OCI-LY7 (cell line): ENCODE data around the gene DIAPH1. TPM values are rescaled to one million over a fixed set of nuclear protein-coding genes. Genes with fewer than 3 reads are reported as not detected.
A peak's percentile ranks its signal among the peaks of the same experiment; 100 is the strongest.

Experiments
- BruUV-seq: library from RNA; stranded (reverse); fragments of 400-500 nt; replicated peaks from 2 replicates; lab custom pipeline; 2021; lab: Mats Ljungman, UMichigan
- CTCF ChIA-PET: fragments of 300-600 bp; sonication (Branson Sonifier 250); formaldehyde crosslinking; loops from one replicate; lab custom pipeline; 2022; ENCODE audit warnings: antibody characterized with exemption; ENCODE audit not compliant: unreplicated experiment; lab: Charles Lee
- POLR2A ChIA-PET: fragments of 300-600 bp; sonication (Branson Sonifier 250); formaldehyde crosslinking; loops from one replicate; lab custom pipeline; 2022; ENCODE audit warnings: antibody characterized with exemption; lab: Charles Lee
- DNase-seq: peaks from one replicate; pipeline ENCODE4 v3.0.0-alpha.2; 2015; ENCODE audit warnings: low spot score
- H2AFZ ChIP-seq: fragments of 200-600 bp; sonication (generic), shearing (Covaris generic); 2 replicates; pipeline ENCODE4 v1.6.1; 2014; ENCODE audit warnings: mild to moderate bottlenecking, antibody characterized with exemption, low read length, moderate library complexity
- H3K27ac ChIP-seq: fragments of 200-600 bp; sonication (generic); 2 replicates; pipeline ENCODE4 v1.5.1; 2014; ENCODE audit warnings: mixed run types, low read depth, mild to moderate bottlenecking, moderate library complexity, low read length, inconsistent platforms; ENCODE audit not compliant: poor library complexity, severe bottlenecking
- H3K36me3 ChIP-seq: fragments of 200-600 bp; sonication (generic); 2 replicates; pipeline ENCODE4 v1.6.1; 2014; ENCODE audit warnings: mild to moderate bottlenecking, antibody characterized with exemption, low read length, moderate library complexity, mixed read lengths; ENCODE audit not compliant: insufficient read depth
- H3K4me1 ChIP-seq: fragments of 200-600 bp; sonication (generic); 2 replicates; pipeline ENCODE4 v1.5.1; 2014; ENCODE audit warnings: mild to moderate bottlenecking, low read length; ENCODE audit not compliant: insufficient read depth, poor library complexity, severe bottlenecking
- H3K4me2 ChIP-seq: fragments of 200-600 bp; sonication (generic); 2 replicates; pipeline ENCODE4 v1.6.1; 2014; ENCODE audit warnings: mild to moderate bottlenecking, low read length
- H3K4me3 ChIP-seq: fragments of 200-600 bp; sonication (generic); 2 replicates; pipeline ENCODE4 v1.5.1; 2014; ENCODE audit warnings: mild to moderate bottlenecking, low read depth, low read length; ENCODE audit not compliant: poor library complexity, severe bottlenecking
- H3K79me2 ChIP-seq: fragments of 200-600 bp; sonication (generic); 2 replicates; pipeline ENCODE4 v1.6.1; 2016; ENCODE audit warnings: low read depth, mild to moderate bottlenecking, low read length, moderate library complexity, mixed read lengths; ENCODE audit not compliant: insufficient read depth
- H3K9me2 ChIP-seq: fragments of 200-600 bp; sonication (generic); 2 replicates; pipeline ENCODE4 v1.6.1; 2016; ENCODE audit warnings: mild to moderate bottlenecking, low read length, mixed read lengths; ENCODE audit not compliant: insufficient read depth
- H3K9me3 ChIP-seq: fragments of 200-600 bp; sonication (generic); 2 replicates; pipeline ENCODE4 v1.6.1; 2014; ENCODE audit warnings: mild to moderate bottlenecking, mixed run types, low read length, mixed read lengths
- H4K20me1 ChIP-seq: fragments of 200-600 bp; sonication (generic); 2 replicates; pipeline ENCODE4 v1.6.1; 2014; ENCODE audit warnings: mild to moderate bottlenecking, antibody characterized with exemption, low read length, moderate library complexity, mixed read lengths; ENCODE audit not compliant: insufficient read depth
- CTCF ChIP-seq: fragments of 200-600 bp; sonication (generic); conservative IDR thresholded peaks from 2 replicates; pipeline ENCODE4 v1.5.1; 2014; ENCODE audit warnings: mild to moderate bottlenecking, antibody characterized with exemption, low read length, moderate library complexity, mixed read lengths
- EZH2phosphoT487 ChIP-seq: fragments of 200-600 bp; sonication (generic); IDR thresholded peaks from 2 replicates; pipeline ENCODE4 v1.6.1; 2018; ENCODE audit warnings: low read depth, borderline replicate concordance, mild to moderate bottlenecking, mixed run types, antibody characterized with exemption, low read length, moderate library complexity, mixed read lengths
- intact Hi-C: fragments of 100-400 bp; cut with micrococcal nuclease; formaldehyde crosslinking; loops from one replicate; pipeline ENCODE4 v1.10.0; 2022; ENCODE audit not compliant: unreplicated experiment
- total RNA-seq, 2 experiments: library from RNA; depleted of rRNA in 1 of 2; stranded (reverse); fragments of >200 nt in 1 of 2; shearing (Covaris generic) in 1 of 2; gene quantifications; 2 replicates each; pipeline ENCODE4 v1.2.3, GENCODE V29; 2014 to 2022

Gene DIAPH1
- total RNA-seq, 2 experiments from 2014 or later: 78.8 to 174 TPM

GRCh38 chr5:141608557-141608956, 10.2 kb downstream of the DIAPH1 start:
- Histone ChIP-seq H3K27ac (no peak overlapping the region), H4K20me1 (peaks cover 28% of the 10 kb centered on the region), H3K9me2 (no peaks in the 10 kb centered on the region), H3K36me3 (peaks cover 32% of the 10 kb centered on the region), H3K79me2 (peaks cover 93% of the 10 kb centered on the region), H2AFZ (no peak overlapping the region), H3K4me3 (no peak overlapping the region), H3K9me3 (no peaks in the 10 kb centered on the region), H3K4me1 (peaks cover 51% of the 10 kb centered on the region), H3K4me2 (no peak overlapping the region)
- no TSS peak for BruUV-seq
- ChIA-PET POLR2A (interaction anchor here (0.6 to 5.5 kb wide), 8 partner anchors 10 to 1123 kb away, joined by 3 to 43 read pairs (median 6); partner anchors contain the start of genes DIAPH1, HDAC3 and RELL2), CTCF (no interaction called here)
- intact Hi-C loops: no loop called here
- TF ChIP-seq EZH2phosphoT487 (no peak), CTCF (no peak)
- no peak for DNase-seq

GRCh38 chr5:141608046-141608445, 10.8 kb downstream of the DIAPH1 start:
- Histone ChIP-seq H4K20me1 (peaks cover 24% of the 10 kb centered on the region), H3K9me3 (no peaks in the 10 kb centered on the region), H3K4me2 (no peak overlapping the region), H2AFZ (no peak overlapping the region), H3K9me2 (no peaks in the 10 kb centered on the region), H3K27ac (no peak overlapping the region), H3K36me3 (peaks cover 33% of the 10 kb centered on the region), H3K4me1 (peaks cover 47% of the 10 kb centered on the region), H3K79me2 (peaks cover 93% of the 10 kb centered on the region), H3K4me3 (no peak overlapping the region)
- no peak for DNase-seq
- POLR2A ChIA-PET: interaction anchor here (0.7 to 5.5 kb wide), 5 partner anchors 10 to 875 kb away, joined by 3 to 43 read pairs (median 7); partner anchors contain the start of genes DIAPH1, HDAC3 and RELL2
- intact Hi-C loops: no loop called here
- BruUV-seq: no TSS peak
- TF ChIP-seq CTCF: no peak
- no peak for TF ChIP-seq EZH2phosphoT487
- CTCF ChIA-PET: no interaction called here

DNA sequence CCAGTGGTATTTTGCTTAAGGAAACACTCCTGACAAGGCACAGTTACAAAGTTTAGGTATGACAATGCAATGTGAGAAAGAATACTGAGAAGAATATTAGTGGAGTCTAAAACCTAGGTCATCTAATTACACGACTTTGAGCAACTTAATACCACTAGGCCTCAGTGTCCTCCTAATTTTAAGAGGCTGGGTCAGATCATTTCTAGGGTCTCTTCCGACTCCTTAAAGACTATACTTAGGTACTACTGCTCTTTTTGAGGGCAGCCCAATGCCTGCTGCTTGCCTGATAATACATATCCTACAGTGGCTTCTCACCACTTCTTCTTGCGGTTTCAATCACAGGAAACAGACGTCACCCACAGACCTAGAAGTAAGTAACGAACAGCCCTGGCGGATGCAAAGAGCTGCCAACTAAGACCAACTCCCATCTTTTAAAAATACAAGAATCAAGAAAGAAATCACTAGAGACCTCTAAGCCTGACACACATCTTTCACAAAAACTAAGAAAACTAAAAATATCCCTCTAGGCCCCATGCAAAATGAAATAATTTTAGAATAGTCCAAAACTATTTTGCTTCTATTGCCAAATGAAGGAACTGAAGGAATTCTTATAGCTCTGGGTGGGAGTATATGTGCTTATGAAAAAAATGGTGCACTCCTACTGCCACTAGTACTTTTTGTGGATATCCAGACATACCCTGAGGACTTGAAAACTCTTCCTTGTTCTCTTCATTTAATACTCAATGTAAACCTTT, 13.1 kb downstream of the DIAPH1 start:
- no TSS peak for BruUV-seq
- no peak overlapping the region for H2AFZ ChIP-seq

More for the DNA sequence above, 13.1 kb downstream of the DIAPH1 start:
- intact Hi-C loops: no loop called here
- ChIA-PET CTCF (interaction anchor here (1.0 to 1.3 kb wide), 2 partner anchors 12 to 13 kb away, joined by 3 read pairs; no protein-coding TSS in a partner anchor), POLR2A (interaction anchor here (1.7 to 5.5 kb wide), 3 partner anchors 8 to 17 kb away, joined by 5 to 43 read pairs (median 14); partner anchors contain the start of gene DIAPH1)
- Histone ChIP-seq H3K4me1 (peaks cover 43% of the 10 kb centered on the region), H4K20me1 (peaks cover 22% of the 10 kb centered on the region), H3K79me2 (peaks cover 92% of the 10 kb centered on the region), H3K4me2 (peak overlapping the region; percentile 75), H3K9me2 (no peaks in the 10 kb centered on the region), H3K4me3 (peak overlapping the region; percentile 39), H3K27ac (peak overlapping the region; percentile 72), H3K9me3 (no peaks in the 10 kb centered on the region), H3K36me3 (peaks cover 22% of the 10 kb centered on the region)
- DNase-seq: peak; percentile 84
- no peak for TF ChIP-seq EZH2phosphoT487
- TF ChIP-seq CTCF: no peak
